Type B pancreatic cell (in vitro differentiated cells): Measurements from ENCODE around the gene TYMP. TPM values are rescaled to one million over a fixed set of nuclear protein-coding genes. Genes with fewer than 3 reads are reported as not detected.
"Not testable (repeated sequence)": the region's sequence is repeated elsewhere in the genome, so short reads cannot be mapped to it uniquely, and the experiment has no call there.

ENCODE experiments used
- DNase-seq: peaks from one replicate; pipeline ENCODE4 v3.0.0; 2021; ENCODE audit warnings: mixed read lengths; ENCODE audit not compliant: unreplicated experiment; ENCODE audit errors: extremely low spot score
- H3K27ac Mint-ChIP-seq: 2 replicates; pipeline ENCODE4 v1.8.0; 2021; ENCODE audit warnings: mild to moderate bottlenecking, mixed read lengths
- H3K27me3 Mint-ChIP-seq: 2 replicates; pipeline ENCODE4 v1.8.0; 2021; ENCODE audit warnings: mixed read lengths
- H3K36me3 Mint-ChIP-seq: 2 replicates; pipeline ENCODE4 v1.8.0; 2021; ENCODE audit warnings: mixed read lengths
- H3K4me1 Mint-ChIP-seq: one replicate; pipeline ENCODE4 v1.8.0; 2021; ENCODE audit warnings: mixed read lengths; ENCODE audit not compliant: unreplicated experiment
- H3K4me3 Mint-ChIP-seq: 2 replicates; pipeline ENCODE4 v1.8.0; 2021; ENCODE audit warnings: mild to moderate bottlenecking, mixed read lengths
- H3K9me3 Mint-ChIP-seq: 2 replicates; pipeline ENCODE4 v1.8.0; 2021; ENCODE audit warnings: mixed read lengths
- CTCF ChIP-seq: fragments of 200-600 bp; sonication (generic); conservative IDR thresholded peaks from 2 replicates; pipeline ENCODE4 v1.5.0; 2021; ENCODE audit warnings: antibody characterized with exemption, mild to moderate bottlenecking
- total RNA-seq: library from RNA; stranded (reverse); gene quantifications from 2 replicates; pipeline ENCODE4 v1.2.1, GENCODE V29; 2021; ENCODE audit warnings: low replicate concordance

The TYMP gene
- total RNA-seq, 1 donor from 2014 or later: 5.8 TPM

- Mint-ChIP-seq H3K9me3 (no peaks in the 10 kb centered on the region), H3K36me3 (peaks cover 4% of the 10 kb centered on the region), H3K27me3 (peaks cover 28% of the 10 kb centered on the region), H3K27ac (no peak overlapping the region), H3K4me1 (peaks cover 21% of the 10 kb centered on the region), H3K4me3 (no peak overlapping the region)
- TF ChIP-seq CTCF: no peak
- no peak for DNase-seq
Measured at GRCh38 chr22:50537765-50538164, 8.0 kb upstream of the TYMP start.

- H3K27me3 Mint-ChIP-seq: peaks cover 31% of the 10 kb centered on the region
- no peaks in the 10 kb centered on the region for H3K9me3 Mint-ChIP-seq
- no peak overlapping the region for H3K4me3 Mint-ChIP-seq
- H3K36me3 Mint-ChIP-seq: peaks cover 4% of the 10 kb centered on the region
- H3K27ac Mint-ChIP-seq: no peak overlapping the region
- DNase-seq: no peak
- no peak for TF ChIP-seq CTCF
- H3K4me1 Mint-ChIP-seq: peaks cover 17% of the 10 kb centered on the region
Measured at GRCh38 chr22:50536226-50536625, 6.4 kb upstream of the TYMP start.

- no peak overlapping the region for H3K4me3 Mint-ChIP-seq
- no peaks in the 10 kb centered on the region for H3K9me3 Mint-ChIP-seq
- peaks cover 17% of the 10 kb centered on the region for H3K4me1 Mint-ChIP-seq
- peaks cover 4% of the 10 kb centered on the region for H3K36me3 Mint-ChIP-seq
- TF ChIP-seq CTCF: no peak
- peaks cover 38% of the 10 kb centered on the region for H3K27me3 Mint-ChIP-seq
- H3K27ac Mint-ChIP-seq: no peak overlapping the region
- DNase-seq: no peak
Measured at GRCh38 chr22:50535113-50535512, 5.3 kb upstream of the TYMP start.

- H3K36me3 Mint-ChIP-seq, H3K9me3 Mint-ChIP-seq, DNase-seq: not testable (repeated sequence)
- H3K4me1 Mint-ChIP-seq: peaks cover 17% of the 10 kb centered on the region
- H3K4me3 Mint-ChIP-seq: peak overlapping the region; percentile 71
- H3K27ac Mint-ChIP-seq: peak overlapping the region; percentile 83
- peaks cover 39% of the 10 kb centered on the region for H3K27me3 Mint-ChIP-seq
Measured at GRCh38 chr22:50533856-50534711, 4.3 kb upstream of the TYMP start.

GRCh38 chr22:50532824-50533796, 3.3 kb upstream of the TYMP start:
- Mint-ChIP-seq H3K4me3 (peak overlapping the region; percentile 74), H3K27ac (peak overlapping the region; percentile 83), H3K27me3 (peaks cover 48% of the 10 kb centered on the region), H3K36me3 (peaks cover 4% of the 10 kb centered on the region), H3K4me1 (peaks cover 17% of the 10 kb centered on the region), H3K9me3 (no peaks in the 10 kb centered on the region)
- no peak for TF ChIP-seq CTCF
- DNase-seq: no peak
